BLaER1 (cell line): ENCODE measurements around the gene ARL6IP5.

Experiments used
- H3K27ac ChIP-seq: shearing (Covaris generic); formaldehyde crosslinking; 2 replicates; pipeline ENCODE4 v1.8.1; 2022
- H3K27me3 ChIP-seq: shearing (Covaris generic); formaldehyde crosslinking; 2 replicates; pipeline ENCODE4 v1.8.1; 2022
- H3K36me3 ChIP-seq: shearing (Covaris generic); formaldehyde crosslinking; 2 replicates; pipeline ENCODE4 v1.8.1; 2022
- H3K4me1 ChIP-seq: shearing (Covaris generic); formaldehyde crosslinking; 2 replicates; pipeline ENCODE4 v1.8.1; 2022
- H3K4me2 ChIP-seq: shearing (Covaris generic); formaldehyde crosslinking; 2 replicates; pipeline ENCODE4 v1.8.1; 2022
- H3K4me3 ChIP-seq: shearing (Covaris generic); formaldehyde crosslinking; 2 replicates; pipeline ENCODE4 v1.8.1; 2022
- H3K9ac ChIP-seq: shearing (Covaris generic); formaldehyde crosslinking; 2 replicates; pipeline ENCODE4 v1.8.1; 2022
- H3K9me3 ChIP-seq: shearing (Covaris generic); formaldehyde crosslinking; 2 replicates; pipeline ENCODE4 v1.8.1; 2022
- H4K20me1 ChIP-seq: shearing (Covaris generic); formaldehyde crosslinking; 2 replicates; pipeline ENCODE4 v1.8.1; 2022
- Cebpa-rat ChIP-seq: shearing (Covaris generic); IDR thresholded peaks from 2 replicates; pipeline ENCODE4 v1.8.1; 2022

Gene ARL6IP5

DNA sequence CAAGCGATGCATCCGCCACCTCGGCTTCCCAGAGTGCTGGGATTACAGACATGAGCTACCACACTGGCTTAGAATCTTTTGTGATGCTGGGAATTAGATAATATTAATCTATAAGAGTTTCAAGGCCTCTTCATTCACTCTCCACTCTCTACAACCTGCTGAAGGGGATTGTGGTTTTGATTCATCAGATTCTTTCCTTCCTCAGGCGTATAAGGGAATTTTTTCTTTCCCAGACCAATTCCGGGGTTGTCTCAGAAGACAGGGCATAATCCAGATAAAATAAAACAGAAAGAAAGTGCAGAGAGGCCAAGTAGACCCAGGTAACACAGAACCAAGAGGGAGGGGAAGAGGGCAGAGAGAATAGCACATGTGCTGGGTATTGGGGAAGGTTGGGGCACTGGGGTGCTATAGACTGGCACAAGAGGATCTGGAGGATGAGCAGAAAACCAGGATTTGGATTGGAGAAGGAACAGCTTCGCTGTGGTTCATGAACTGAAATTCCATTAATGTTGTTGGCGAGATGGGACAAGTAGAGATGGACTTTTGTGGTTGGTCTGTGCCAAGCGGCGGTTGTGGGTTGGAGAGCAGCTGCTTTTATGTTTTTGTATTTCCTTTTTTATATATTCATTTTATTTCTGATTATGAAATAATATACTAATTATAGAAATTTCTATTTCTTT lies 12.8 kb downstream of the ARL6IP5 start:
- H3K4me2 ChIP-seq = no peak overlapping the region
- no peaks in the 10 kb centered on the region for H4K20me1 ChIP-seq
- H3K36me3 ChIP-seq = peaks cover 39% of the 10 kb centered on the region
- peaks cover 38% of the 10 kb centered on the region for H3K4me1 ChIP-seq
- TF ChIP-seq Cebpa-rat = no peak
- no peaks in the 10 kb centered on the region for H3K9me3 ChIP-seq
- no peaks in the 10 kb centered on the region for H3K27me3 ChIP-seq
- no peak overlapping the region for H3K4me3 ChIP-seq
- no peak overlapping the region for H3K27ac ChIP-seq
- H3K9ac ChIP-seq = no peak overlapping the region

DNA sequence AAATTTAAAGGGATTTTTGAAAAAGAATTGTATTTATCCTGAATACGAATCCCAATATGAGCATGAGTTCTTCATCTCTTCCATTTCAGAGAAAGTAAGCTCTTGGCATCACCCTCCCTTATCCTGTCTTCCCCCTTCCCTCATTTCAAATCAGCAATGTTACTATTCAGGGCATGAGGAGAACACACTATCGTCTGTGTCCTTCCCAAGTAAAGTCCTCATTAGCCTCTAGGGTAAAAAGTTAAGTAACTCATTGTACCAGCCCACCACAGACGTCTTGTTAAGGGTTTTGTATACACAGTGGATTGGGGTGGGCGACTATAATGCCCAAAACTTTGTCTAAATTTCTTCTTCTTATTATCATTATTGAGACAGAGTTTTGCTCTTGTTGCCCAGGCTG lies 14.8 kb downstream of the ARL6IP5 start:
- Histone ChIP-seq H3K4me3 (no peak overlapping the region), H3K27ac (no peak overlapping the region), H3K9me3 (no peaks in the 10 kb centered on the region), H3K9ac (no peak overlapping the region), H3K27me3 (no peaks in the 10 kb centered on the region), H4K20me1 (no peaks in the 10 kb centered on the region), H3K4me1 (peaks cover 22% of the 10 kb centered on the region), H3K36me3 (peaks cover 58% of the 10 kb centered on the region), H3K4me2 (no peak overlapping the region)
- no peak for TF ChIP-seq Cebpa-rat

DNA sequence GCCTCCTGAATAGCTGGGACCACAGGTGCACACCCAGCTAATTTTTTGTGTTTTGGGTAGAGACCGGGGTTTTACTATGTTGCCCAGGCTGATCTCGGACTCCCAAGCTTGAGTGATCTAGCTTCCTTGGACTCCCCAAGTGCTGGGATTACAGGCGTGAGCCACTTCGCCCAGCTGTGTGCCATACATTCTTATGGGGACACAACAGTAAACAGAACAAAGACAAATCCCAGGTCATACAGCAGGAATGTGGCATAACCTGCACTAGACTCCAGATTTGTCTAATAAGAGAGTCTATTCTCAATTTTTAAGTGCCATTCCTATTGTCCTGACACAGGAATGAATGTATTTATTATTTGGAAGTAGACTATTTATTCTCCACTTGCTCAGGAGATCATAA lies 17.6 kb downstream of the ARL6IP5 start:
- H3K36me3 ChIP-seq = peaks cover 61% of the 10 kb centered on the region
- H3K9ac ChIP-seq = no peak overlapping the region
- no peak overlapping the region for H3K4me2 ChIP-seq
- H3K27me3 ChIP-seq = no peaks in the 10 kb centered on the region
- peaks cover 20% of the 10 kb centered on the region for H3K4me1 ChIP-seq
- H3K4me3 ChIP-seq = no peak overlapping the region
- H3K27ac ChIP-seq = no peak overlapping the region
- no peak for TF ChIP-seq Cebpa-rat
- no peaks in the 10 kb centered on the region for H3K9me3 ChIP-seq
- no peaks in the 10 kb centered on the region for H4K20me1 ChIP-seq

DNA sequence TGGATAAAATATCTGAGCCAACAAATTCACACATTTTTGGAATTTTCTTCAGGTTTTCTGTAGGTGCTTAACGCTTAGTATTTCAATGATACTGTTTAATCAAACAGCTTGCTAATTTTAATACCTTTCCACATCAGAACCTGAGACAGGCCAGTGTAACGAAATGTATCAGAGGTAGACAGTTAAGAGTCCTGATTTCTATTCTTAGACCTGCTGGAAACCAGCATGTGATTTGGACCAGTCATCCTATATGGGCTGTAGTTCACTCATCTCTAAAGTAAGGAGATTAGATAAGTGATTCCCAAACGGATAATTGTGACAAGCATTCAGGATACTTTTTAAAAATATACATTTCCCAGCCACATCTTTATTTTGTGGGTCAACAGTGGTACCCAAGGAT lies 18.4 kb downstream of the ARL6IP5 start:
- H4K20me1 ChIP-seq = no peaks in the 10 kb centered on the region
- no peak overlapping the region for H3K27ac ChIP-seq
- no peak for TF ChIP-seq Cebpa-rat
- peaks cover 20% of the 10 kb centered on the region for H3K4me1 ChIP-seq
- no peaks in the 10 kb centered on the region for H3K9me3 ChIP-seq
- H3K4me2 ChIP-seq = no peak overlapping the region
- no peak overlapping the region for H3K4me3 ChIP-seq
- no peaks in the 10 kb centered on the region for H3K27me3 ChIP-seq
- H3K36me3 ChIP-seq = peaks cover 55% of the 10 kb centered on the region
- H3K9ac ChIP-seq = no peak overlapping the region

DNA sequence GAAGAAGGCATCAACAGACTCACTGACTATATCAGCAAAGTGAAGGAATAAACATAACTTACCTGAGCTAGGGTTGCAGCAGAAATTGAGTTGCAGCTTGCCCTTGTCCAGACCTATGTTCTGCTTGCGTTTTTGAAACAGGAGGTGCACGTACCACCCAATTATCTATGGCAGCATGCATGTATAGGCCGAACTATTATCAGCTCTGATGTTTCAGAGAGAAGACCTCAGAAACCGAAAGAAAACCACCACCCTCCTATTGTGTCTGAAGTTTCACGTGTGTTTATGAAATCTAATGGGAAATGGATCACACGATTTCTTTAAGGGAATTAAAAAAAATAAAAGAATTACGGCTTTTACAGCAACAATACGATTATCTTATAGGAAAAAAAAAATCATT lies 19.8 kb downstream of the ARL6IP5 start:
- Histone ChIP-seq H3K4me2 (no peak overlapping the region), H3K4me3 (no peak overlapping the region), H3K9ac (no peak overlapping the region), H3K9me3 (no peaks in the 10 kb centered on the region), H3K27ac (no peak overlapping the region), H4K20me1 (no peaks in the 10 kb centered on the region), H3K27me3 (no peaks in the 10 kb centered on the region), H3K36me3 (peaks cover 54% of the 10 kb centered on the region), H3K4me1 (peaks cover 20% of the 10 kb centered on the region)
- TF ChIP-seq Cebpa-rat = no peak

DNA sequence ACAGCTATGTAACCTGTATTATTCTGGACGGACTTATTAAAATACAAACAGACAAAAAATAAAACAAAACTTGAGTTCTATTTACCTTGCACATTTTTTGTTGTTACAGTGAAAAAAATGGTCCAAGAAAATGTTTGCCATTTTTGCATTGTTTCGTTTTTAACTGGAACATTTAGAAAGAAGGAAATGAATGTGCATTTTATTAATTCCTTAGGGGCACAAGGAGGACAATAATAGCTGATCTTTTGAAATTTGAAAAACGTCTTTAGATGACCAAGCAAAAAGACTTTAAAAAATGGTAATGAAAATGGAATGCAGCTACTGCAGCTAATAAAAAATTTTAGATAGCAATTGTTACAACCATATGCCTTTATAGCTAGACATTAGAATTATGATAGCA lies 20.6 kb downstream of the ARL6IP5 start:
- peaks cover 20% of the 10 kb centered on the region for H3K4me1 ChIP-seq
- H3K36me3 ChIP-seq = peaks cover 46% of the 10 kb centered on the region
- no peak overlapping the region for H3K9ac ChIP-seq
- H4K20me1 ChIP-seq = no peaks in the 10 kb centered on the region
- H3K27me3 ChIP-seq = no peaks in the 10 kb centered on the region
- H3K4me2 ChIP-seq = peak overlapping the region; percentile 51
- TF ChIP-seq Cebpa-rat = no peak
- H3K4me3 ChIP-seq = no peak overlapping the region
- H3K9me3 ChIP-seq = no peaks in the 10 kb centered on the region
- H3K27ac ChIP-seq = no peak overlapping the region

DNA sequence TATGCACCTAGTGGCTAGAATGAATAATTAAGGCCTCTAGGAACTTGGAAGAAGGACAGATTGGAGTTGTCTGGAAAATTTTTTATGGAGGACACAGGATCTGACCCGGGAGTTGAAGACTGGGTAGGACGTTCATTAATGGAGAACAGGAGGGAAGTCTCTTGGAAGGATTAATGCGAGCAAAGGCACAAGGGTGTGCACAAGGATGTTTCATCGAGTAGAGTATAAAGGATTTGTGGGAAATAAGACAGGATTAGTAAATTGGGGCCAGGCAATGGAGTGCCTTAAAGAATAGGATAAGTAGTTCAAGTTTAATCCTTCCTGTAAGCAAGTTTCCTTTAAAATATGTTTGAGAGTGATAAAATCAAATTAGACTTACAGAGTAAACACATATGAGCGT lies 23.1 kb downstream of the ARL6IP5 start:
- H3K27ac ChIP-seq = no peak overlapping the region
- no peak overlapping the region for H3K9ac ChIP-seq
- H3K27me3 ChIP-seq = no peaks in the 10 kb centered on the region
- no peak overlapping the region for H3K4me3 ChIP-seq
- no peaks in the 10 kb centered on the region for H3K9me3 ChIP-seq
- H3K4me1 ChIP-seq = peaks cover 20% of the 10 kb centered on the region
- no peak overlapping the region for H3K4me2 ChIP-seq
- no peaks in the 10 kb centered on the region for H4K20me1 ChIP-seq
- TF ChIP-seq Cebpa-rat = no peak
- H3K36me3 ChIP-seq = peaks cover 25% of the 10 kb centered on the region

DNA sequence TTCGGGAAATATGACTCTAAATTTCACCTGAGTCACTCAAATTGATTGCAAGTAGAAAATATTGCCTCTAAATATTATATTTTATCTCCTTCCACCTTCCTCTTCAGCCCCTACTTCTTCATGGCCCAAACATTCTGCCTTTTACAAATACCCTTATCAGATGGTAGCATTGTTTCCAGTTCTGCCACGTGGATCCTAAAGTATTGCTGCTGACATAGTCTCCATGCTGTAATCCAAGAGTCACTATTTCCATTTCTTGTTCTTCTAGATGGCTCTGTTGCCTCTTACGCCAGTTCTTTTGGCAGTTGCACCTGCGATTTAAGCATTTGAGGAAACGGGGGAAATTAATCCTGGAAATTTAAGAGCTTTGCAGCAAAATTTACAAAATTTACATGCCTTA lies 24.1 kb downstream of the ARL6IP5 start:
- no peak overlapping the region for H3K27ac ChIP-seq
- H4K20me1 ChIP-seq = no peaks in the 10 kb centered on the region
- H3K9me3 ChIP-seq = no peaks in the 10 kb centered on the region
- TF ChIP-seq Cebpa-rat = no peak
- no peaks in the 10 kb centered on the region for H3K27me3 ChIP-seq
- no peak overlapping the region for H3K9ac ChIP-seq
- H3K36me3 ChIP-seq = peaks cover 16% of the 10 kb centered on the region
- H3K4me3 ChIP-seq = no peak overlapping the region
- peaks cover 20% of the 10 kb centered on the region for H3K4me1 ChIP-seq
- H3K4me2 ChIP-seq = no peak overlapping the region

DNA sequence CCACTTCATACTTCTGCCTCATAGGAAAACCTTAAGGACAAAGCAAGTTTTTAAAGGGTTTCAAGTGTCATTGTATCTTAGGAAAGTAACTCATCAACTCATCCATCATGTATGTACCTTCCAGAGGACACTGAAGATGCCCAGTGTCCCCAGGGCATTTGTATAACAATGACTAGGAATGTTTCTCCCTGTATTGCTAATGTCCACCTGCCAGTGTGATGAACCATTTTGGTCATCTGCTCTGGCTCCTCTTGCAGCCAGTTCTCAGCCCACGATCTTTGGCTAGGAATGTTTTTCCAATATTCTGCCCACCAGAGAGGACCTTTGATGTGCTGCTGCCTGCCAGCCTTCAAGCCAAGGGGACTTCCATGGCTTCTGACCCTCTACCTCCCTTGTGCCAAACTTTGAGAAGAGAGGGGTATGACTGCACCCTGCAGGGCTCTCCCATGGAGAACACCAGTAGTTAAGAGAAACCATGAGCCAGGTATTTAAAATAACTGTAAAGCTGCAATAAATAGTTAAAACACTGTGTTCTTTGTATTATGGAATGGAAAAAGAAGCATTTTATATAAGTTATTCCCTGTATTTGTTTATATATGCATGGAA lies 26.3 kb downstream of the ARL6IP5 start:
- Histone ChIP-seq H3K27ac (no peak overlapping the region), H3K36me3 (peaks cover under 1% of the 10 kb centered on the region; the same call in 1 of the 2 replicates), H3K9ac (no peak overlapping the region), H3K4me2 (no peak overlapping the region), H4K20me1 (no peaks in the 10 kb centered on the region), H3K27me3 (no peaks in the 10 kb centered on the region), H3K9me3 (no peaks in the 10 kb centered on the region), H3K4me1 (peaks cover under 1% of the 10 kb centered on the region; the same call in 1 of the 2 replicates), H3K4me3 (no peak overlapping the region)
- TF ChIP-seq Cebpa-rat = no peak

DNA sequence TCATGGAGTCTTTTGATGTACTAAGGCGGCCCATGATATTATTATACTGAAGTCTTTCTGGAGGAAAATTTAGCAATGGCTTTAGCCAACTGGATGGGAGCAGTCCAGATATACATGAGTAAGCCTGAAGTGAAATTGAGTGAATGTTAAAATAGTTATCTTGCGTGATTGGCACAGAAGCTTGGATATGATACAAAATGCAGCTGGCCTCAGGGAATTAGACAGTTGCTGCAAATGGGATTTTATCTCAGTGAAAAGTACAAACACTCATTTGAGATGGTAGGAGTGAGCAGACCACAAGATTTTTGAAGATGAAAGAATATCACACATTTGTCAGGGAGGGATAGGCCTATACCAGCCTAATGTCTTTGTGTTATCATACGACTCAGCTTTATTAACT lies 28.8 kb downstream of the ARL6IP5 start:
- no peaks in the 10 kb centered on the region for H3K9me3 ChIP-seq
- H3K4me1 ChIP-seq = no peaks in the 10 kb centered on the region
- H3K36me3 ChIP-seq = no peaks in the 10 kb centered on the region
- H3K27ac ChIP-seq = no peak overlapping the region
- TF ChIP-seq Cebpa-rat = no peak
- no peak overlapping the region for H3K9ac ChIP-seq
- H4K20me1 ChIP-seq = no peaks in the 10 kb centered on the region
- H3K4me3 ChIP-seq = no peak overlapping the region
- H3K27me3 ChIP-seq = no peaks in the 10 kb centered on the region
- H3K4me2 ChIP-seq = no peak overlapping the region
